ENCODE measurements around the gene PPARA. TPM values are rescaled to one million over a fixed set of nuclear protein-coding genes. Genes with fewer than 3 reads are reported as not detected.

PPARA gene
- total RNA-seq, 1 donor from 2014 or later: 8.4 TPM

DNA sequence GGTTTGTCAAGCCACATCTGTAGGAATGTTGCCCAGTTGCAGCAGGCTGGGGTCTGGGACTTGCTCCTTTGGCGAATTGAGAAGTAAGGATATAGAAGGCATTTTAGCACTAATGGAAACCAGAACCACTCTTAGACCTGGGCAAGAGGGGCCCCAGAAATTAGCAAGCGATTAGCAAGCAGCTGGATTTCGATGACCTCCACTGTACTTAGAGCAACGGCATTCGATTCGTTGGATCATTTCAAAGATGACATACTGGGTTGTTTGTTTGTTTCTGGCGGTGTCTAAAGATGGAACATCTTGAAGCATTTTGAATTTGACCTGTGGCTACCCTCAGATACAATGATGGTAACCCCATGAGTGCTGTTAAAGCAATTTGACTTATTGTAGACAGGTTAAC is 100.9 kb downstream of the PPARA start:
- Mint-ChIP-seq H3K9me3 (ENCODE audit: unreplicated experiment) (no peaks in the 10 kb centered on the region), H3K4me3 (ENCODE audit: unreplicated experiment) (peak overlapping the region; percentile 81), H3K36me3 (ENCODE audit: low read depth, unreplicated experiment) (peaks cover 10% of the 10 kb centered on the region), H3K27ac (ENCODE audit: unreplicated experiment) (peak overlapping the region; percentile 75), H3K4me1 (ENCODE audit: low read depth, unreplicated experiment) (no peaks in the 10 kb centered on the region), H3K27me3 (ENCODE audit: low read depth, unreplicated experiment) (peaks cover under 1% of the 10 kb centered on the region)
- Histone ChIP-seq H3K27me3 (ENCODE audit: insufficient read depth, low read length) (no peaks in the 10 kb centered on the region), H3K9me3 (ENCODE audit: insufficient read depth, low read depth, low read length) (no peaks in the 10 kb centered on the region), H3K36me3 (ENCODE audit: insufficient read depth, low read length) (no peaks in the 10 kb centered on the region), H4K20me1 (ENCODE audit: insufficient read depth, low read length) (peaks cover 3% of the 10 kb centered on the region), H3K4me3 (ENCODE audit: insufficient read depth, low read depth, low read length) (peak overlapping the region; percentile 77), H3K4me1 (ENCODE audit: insufficient read depth, low read length) (peaks cover 9% of the 10 kb centered on the region), H3K27ac (ENCODE audit: low read depth, low read length) (no peak overlapping the region), H3K79me2 (ENCODE audit: insufficient read depth, low read length) (peaks cover 4% of the 10 kb centered on the region), H3K9ac (ENCODE audit: low read length) (peak overlapping the region; percentile 90), H3K4me2 (ENCODE audit: low read length) (peak overlapping the region; percentile 97), H2AFZ (ENCODE audit: low read depth, low read length) (peak overlapping the region; percentile 96)
- FAIRE-seq (no peak), DNase-seq (ENCODE audit: low read depth) (no peak)
- no peak for TF ChIP-seq EZH2 (IDR thresholded peaks at IDR 0.05; ENCODE audit: insufficient read depth, low read length)
- TF ChIP-seq, protein P1, sequence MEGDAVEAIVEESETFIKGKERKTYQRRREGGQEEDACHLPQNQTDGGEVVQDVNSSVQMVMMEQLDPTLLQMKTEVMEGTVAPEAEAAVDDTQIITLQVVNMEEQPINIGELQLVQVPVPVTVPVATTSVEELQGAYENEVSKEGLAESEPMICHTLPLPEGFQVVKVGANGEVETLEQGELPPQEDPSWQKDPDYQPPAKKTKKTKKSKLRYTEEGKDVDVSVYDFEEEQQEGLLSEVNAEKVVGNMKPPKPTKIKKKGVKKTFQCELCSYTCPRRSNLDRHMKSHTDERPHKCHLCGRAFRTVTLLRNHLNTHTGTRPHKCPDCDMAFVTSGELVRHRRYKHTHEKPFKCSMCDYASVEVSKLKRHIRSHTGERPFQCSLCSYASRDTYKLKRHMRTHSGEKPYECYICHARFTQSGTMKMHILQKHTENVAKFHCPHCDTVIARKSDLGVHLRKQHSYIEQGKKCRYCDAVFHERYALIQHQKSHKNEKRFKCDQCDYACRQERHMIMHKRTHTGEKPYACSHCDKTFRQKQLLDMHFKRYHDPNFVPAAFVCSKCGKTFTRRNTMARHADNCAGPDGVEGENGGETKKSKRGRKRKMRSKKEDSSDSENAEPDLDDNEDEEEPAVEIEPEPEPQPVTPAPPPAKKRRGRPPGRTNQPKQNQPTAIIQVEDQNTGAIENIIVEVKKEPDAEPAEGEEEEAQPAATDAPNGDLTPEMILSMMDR (IDR thresholded peaks at IDR 0.05; ENCODE audit: insufficient read depth, low read depth, low read length): no peak

DNA sequence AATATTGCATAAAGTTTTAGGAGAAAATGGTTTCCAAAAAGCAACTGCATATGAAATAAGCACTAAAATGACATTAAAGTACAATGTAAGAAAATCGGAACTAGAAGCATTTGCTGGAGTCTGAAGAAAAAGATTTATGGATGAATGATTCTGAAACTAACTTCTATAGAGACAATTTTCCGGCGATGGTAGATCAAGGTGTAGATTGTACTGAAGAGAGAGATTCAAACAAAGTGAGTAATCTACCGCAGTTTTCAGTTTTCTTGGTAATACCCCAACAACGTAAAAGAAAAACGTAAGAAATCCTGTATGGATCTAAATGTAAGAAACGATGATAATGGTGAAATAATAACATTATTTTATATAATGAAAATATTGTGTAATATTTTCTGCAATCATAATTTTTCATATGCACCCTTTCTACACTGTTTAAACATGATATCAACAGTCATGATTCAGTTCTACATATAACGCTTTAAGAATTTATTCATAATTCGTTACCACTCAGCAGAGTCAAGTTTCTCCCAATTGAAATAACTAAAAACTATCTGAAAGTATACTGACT is 101.6 kb downstream of the PPARA start:
- peaks cover 3% of the 10 kb centered on the region for H3K9me3 Mint-ChIP-seq (ENCODE audit: unreplicated experiment)
- no peaks in the 10 kb centered on the region for H3K4me1 Mint-ChIP-seq (ENCODE audit: low read depth, unreplicated experiment)

More for the DNA sequence above, 101.6 kb downstream of the PPARA start:
- Histone ChIP-seq H4K20me1 (ENCODE audit: insufficient read depth, low read length) (no peaks in the 10 kb centered on the region), H2AFZ (ENCODE audit: low read depth, low read length) (no peak overlapping the region), H3K4me3 (ENCODE audit: insufficient read depth, low read depth, low read length) (no peak overlapping the region), H3K27ac (ENCODE audit: low read depth, low read length) (no peak overlapping the region), H3K4me2 (ENCODE audit: low read length) (no peak overlapping the region), H3K27me3 (ENCODE audit: insufficient read depth, low read length) (no peaks in the 10 kb centered on the region), H3K9me3 (ENCODE audit: insufficient read depth, low read depth, low read length) (no peaks in the 10 kb centered on the region), H3K36me3 (ENCODE audit: insufficient read depth, low read length) (no peaks in the 10 kb centered on the region), H3K79me2 (ENCODE audit: insufficient read depth, low read length) (peaks cover 4% of the 10 kb centered on the region), H3K9ac (ENCODE audit: low read length) (no peak overlapping the region), H3K4me1 (ENCODE audit: insufficient read depth, low read length) (peaks cover 9% of the 10 kb centered on the region)
- DNase-seq (ENCODE audit: low read depth) (no peak), FAIRE-seq (no peak)
- H3K27ac Mint-ChIP-seq (ENCODE audit: unreplicated experiment): no peak overlapping the region
- peak overlapping the region; percentile 81 for H3K4me3 Mint-ChIP-seq (ENCODE audit: unreplicated experiment)
- H3K27me3 Mint-ChIP-seq (ENCODE audit: low read depth, unreplicated experiment): peaks cover 5% of the 10 kb centered on the region
- TF ChIP-seq, protein P1 (IDR thresholded peaks at IDR 0.05; ENCODE audit: insufficient read depth, low read depth, low read length): no peak
- TF ChIP-seq EZH2 (IDR thresholded peaks at IDR 0.05; ENCODE audit: insufficient read depth, low read length): no peak
- peaks cover 13% of the 10 kb centered on the region for H3K36me3 Mint-ChIP-seq (ENCODE audit: low read depth, unreplicated experiment)

Data from astrocyte (in vitro differentiated cells and primary cell).